GM23338 (cell line): ENCODE measurements around the gene SOX2. TPM values are rescaled to one million over a fixed set of nuclear protein-coding genes. Genes with fewer than 3 reads are reported as not detected.

Experiments used
- ATAC-seq: fragments of 200-7000 bp; cut with Tn5 transposase; 3 replicates; pipeline ENCODE4 v1.9.1; 2020
- DNase-seq: peaks from one replicate; pipeline ENCODE4 v3.0.0-alpha.2; 2015; ENCODE audit warnings: low spot score
- H2AFZ ChIP-seq: fragments of 200-600 bp; sonication (generic); 2 replicates; pipeline ENCODE4 v1.8.0; 2016; ENCODE audit warnings: antibody characterized with exemption, mild to moderate bottlenecking, moderate library complexity
- H3F3A ChIP-seq: fragments of 200-600 bp; sonication (generic); replicated peaks from 2 replicates; pipeline ENCODE4 v1.8.0; 2017; ENCODE audit warnings: antibody characterized with exemption, mixed run types, low read depth
- H3K27ac ChIP-seq: fragments of 200-600 bp; sonication (generic); 2 replicates; pipeline ENCODE4 v1.6.1; 2016; ENCODE audit warnings: low read depth
- H3K27me3 ChIP-seq: fragments of 200-600 bp; sonication (generic); 2 replicates; pipeline ENCODE4 v1.8.0; 2016; ENCODE audit warnings: mild to moderate bottlenecking, mixed run types, moderate library complexity; ENCODE audit not compliant: insufficient read depth
- H3K36me3 ChIP-seq: fragments of 200-600 bp; sonication (generic); 2 replicates; pipeline ENCODE4 v1.8.0; 2016; ENCODE audit warnings: mild to moderate bottlenecking; ENCODE audit not compliant: insufficient read depth
- H3K4me1 ChIP-seq: fragments of 200-600 bp; sonication (generic); 2 replicates; pipeline ENCODE4 v1.8.0; 2016; ENCODE audit warnings: mild to moderate bottlenecking, moderate library complexity; ENCODE audit not compliant: insufficient read depth
- H3K4me2 ChIP-seq: fragments of 200-600 bp; sonication (generic); 2 replicates; pipeline ENCODE4 v1.7.1; 2017; ENCODE audit warnings: mixed run types
- H3K4me3 ChIP-seq: fragments of 200-600 bp; sonication (generic); 2 replicates; pipeline ENCODE4 v1.6.1; 2016; ENCODE audit warnings: mixed run types
- H3K79me2 ChIP-seq: fragments of 200-600 bp; sonication (generic); replicated peaks from 2 replicates; pipeline ENCODE4 v1.8.0; 2017; ENCODE audit warnings: mild to moderate bottlenecking; ENCODE audit not compliant: insufficient read depth
- H3K9me2 ChIP-seq: fragments of 200-600 bp; sonication (generic); 2 replicates; pipeline ENCODE4 v1.8.0; 2017; ENCODE audit not compliant: insufficient read depth
- H4K20me1 ChIP-seq: fragments of 200-600 bp; sonication (generic); replicated peaks from 2 replicates; pipeline ENCODE4 v1.8.0; 2017; ENCODE audit warnings: mild to moderate bottlenecking; ENCODE audit not compliant: insufficient read depth
- H3K27ac Mint-ChIP-seq: 2 replicates; pipeline ENCODE4 v1.8.0; 2020; ENCODE audit warnings: inconsistent platforms, mild to moderate bottlenecking, moderate library complexity, mixed read lengths
- H3K27me3 Mint-ChIP-seq: 3 replicates; pipeline ENCODE4 v1.8.0; 2022; ENCODE audit warnings: low read depth, mild to moderate bottlenecking, moderate library complexity, mixed read lengths, inconsistent platforms; ENCODE audit not compliant: insufficient read depth, poor library complexity
- H3K36me3 Mint-ChIP-seq: 3 replicates; pipeline ENCODE4 v1.8.0; 2021; ENCODE audit warnings: low read depth, mild to moderate bottlenecking, inconsistent platforms, moderate library complexity, mixed read lengths
- H3K4me1 Mint-ChIP-seq: 3 replicates; pipeline ENCODE4 v1.8.0; 2020; ENCODE audit warnings: mild to moderate bottlenecking, inconsistent platforms, mixed read lengths
- H3K4me3 Mint-ChIP-seq: 3 replicates; pipeline ENCODE4 v1.8.0; 2021; ENCODE audit warnings: moderate library complexity, mild to moderate bottlenecking, inconsistent platforms, mixed read lengths
- H3K9me3 Mint-ChIP-seq: 3 replicates; pipeline ENCODE4 v1.8.0; 2020; ENCODE audit warnings: moderate library complexity, mild to moderate bottlenecking, inconsistent platforms, mixed read lengths
- CREB1 ChIP-seq: fragments of 250-450 bp; sonication (Bioruptor Pico); IDR thresholded peaks from 2 replicates; pipeline ENCODE4 v1.5.0; 2020; ENCODE audit warnings: low read depth, mild to moderate bottlenecking, moderate library complexity
- JUNB ChIP-seq: IDR thresholded peaks from one replicate; pipeline ENCODE4 v1.6.1; 2016; ENCODE audit warnings: antibody characterized with exemption; ENCODE audit not compliant: unreplicated experiment
- NANOG ChIP-seq: IDR thresholded peaks from 2 replicates; pipeline ENCODE4 v1.6.1; 2016; ENCODE audit warnings: antibody characterized with exemption, borderline replicate concordance
- POLR2AphosphoS5 ChIP-seq: IDR thresholded peaks from 2 replicates; pipeline ENCODE4 v1.6.1; 2016; ENCODE audit warnings: antibody characterized with exemption, low read depth
- STAT1 ChIP-seq: IDR thresholded peaks from one replicate; pipeline ENCODE4 v1.6.1; 2016; ENCODE audit warnings: antibody characterized with exemption; ENCODE audit not compliant: unreplicated experiment
- ZNF114 ChIP-seq: fragments of 250-450 bp; sonication (Bioruptor Pico); IDR thresholded peaks from 2 replicates; pipeline ENCODE4 v1.5.0; 2020; ENCODE audit warnings: mild to moderate bottlenecking, moderate library complexity
- ZNF331 ChIP-seq: fragments of 250-450 bp; sonication (Bioruptor Pico); IDR thresholded peaks from 2 replicates; pipeline ENCODE4 v1.5.0; 2020; ENCODE audit warnings: low read depth, mild to moderate bottlenecking, moderate library complexity
- polyA plus RNA-seq: library from polyadenylated mRNA; unstranded; fragments of >200 nt; fragmentation: Nextera tagmentation; extraction: Ambion mirVana; gene quantifications from 2 replicates; pipeline ENCODE4 v1.2.1, GENCODE V29; 2016
- total RNA-seq: library from RNA; depleted of rRNA; stranded (reverse); fragments of >200 nt; shearing (Covaris generic); gene quantifications from 2 replicates; pipeline ENCODE4 v1.2.3, GENCODE V29; 2014
- TF ChIP-seq, protein P1 (sequence below): IDR thresholded peaks from one replicate; pipeline ENCODE4 v1.6.1; 2018; ENCODE audit warnings: antibody characterized with exemption; ENCODE audit not compliant: unreplicated experiment
- TF ChIP-seq, protein P2 (sequence below), 2 experiments: fragments of 200-600 bp in 1 of 2; sonication (generic) in 1 of 2; conservative IDR thresholded peaks; 2 replicates each; pipeline versions ENCODE4 v1.5.1 to v1.6.1; 2016 to 2017; ENCODE audit warnings: antibody characterized with exemption in 2 of 2, low read depth in 2 of 2, mild to moderate bottlenecking in 2 of 2, moderate library complexity in 1 of 2
- TF ChIP-seq, protein P3 (sequence below): IDR thresholded peaks from 2 replicates; pipeline ENCODE4 v1.6.1; 2016; ENCODE audit warnings: antibody characterized with exemption

SOX2 gene
- total and polyA plus RNA-seq, 2 experiments from 2014 or later = 105 to 228 TPM

DNA sequence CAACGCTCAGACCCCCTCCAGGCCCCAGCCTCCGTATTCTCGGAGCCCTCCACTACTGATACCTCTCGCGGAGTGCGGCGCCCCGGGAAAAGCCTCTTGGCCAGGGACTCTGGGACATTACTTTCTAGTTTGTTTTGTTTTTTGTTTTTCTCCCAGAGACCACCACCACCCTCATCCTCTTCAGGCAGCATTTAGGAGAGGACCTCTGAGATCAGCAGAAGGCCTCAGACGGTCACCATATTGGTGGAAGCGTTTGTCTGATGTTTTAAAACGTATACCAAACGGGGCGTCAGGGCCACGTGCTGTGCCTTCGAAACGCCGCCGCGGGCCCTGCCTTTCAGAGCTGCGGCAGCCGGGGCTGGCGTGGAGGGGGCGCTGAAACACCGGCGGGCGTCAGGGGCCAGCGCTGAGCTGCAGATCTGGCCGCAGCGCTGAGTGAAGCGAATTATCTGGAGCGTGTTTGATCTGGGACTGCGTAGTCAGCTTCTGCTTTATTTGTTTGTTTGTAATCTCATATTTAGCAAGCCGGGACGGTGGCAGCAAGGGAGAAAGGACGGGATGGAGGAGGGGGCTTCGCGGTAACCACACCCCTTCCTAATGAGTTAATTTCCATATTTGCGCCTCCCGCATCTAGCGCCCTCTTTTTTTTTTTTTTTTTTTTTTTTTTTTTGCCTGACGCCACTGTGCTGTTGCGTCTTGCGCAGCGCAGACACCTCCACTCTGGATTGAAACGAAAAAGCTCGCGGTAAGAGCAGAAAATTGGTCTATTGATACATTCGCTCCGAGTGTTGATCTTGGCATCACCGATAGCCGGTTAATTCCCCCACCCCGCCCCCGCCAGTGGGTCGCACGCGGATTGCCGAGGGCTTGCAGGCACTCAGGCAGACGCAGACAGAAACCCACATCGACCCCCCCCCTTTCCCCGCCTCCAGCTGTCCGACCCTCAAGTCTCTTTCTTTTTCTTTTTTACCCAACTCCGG, 14.9 kb downstream of the SOX2 start:
- ATAC-seq = peak; percentile 46
- H2AFZ ChIP-seq = no peak overlapping the region; the same call in 1 of the 2 replicates
- H3F3A ChIP-seq = peaks cover 8% of the 10 kb centered on the region
- peak overlapping the region; percentile 92 for H3K4me2 ChIP-seq
- H3K27ac Mint-ChIP-seq = no peak overlapping the region; the same call in 1 of the 2 replicates
- H3K4me3 ChIP-seq = peak overlapping the region; percentile 61
- peaks cover 75% of the 10 kb centered on the region for H3K27me3 ChIP-seq
- peaks cover 78% of the 10 kb centered on the region for H3K4me1 ChIP-seq
- H3K36me3 ChIP-seq = no peaks in the 10 kb centered on the region
- TF ChIP-seq CREB1 (CRISPR knock-in tag) (peak; percentile 42; the same call in 1 of the 2 replicates), POLR2AphosphoS5 (peak; percentile 20; the same call in 1 of the 2 replicates), ZNF114 (CRISPR knock-in tag) (no peak)
- TF ChIP-seq, protein P1, sequence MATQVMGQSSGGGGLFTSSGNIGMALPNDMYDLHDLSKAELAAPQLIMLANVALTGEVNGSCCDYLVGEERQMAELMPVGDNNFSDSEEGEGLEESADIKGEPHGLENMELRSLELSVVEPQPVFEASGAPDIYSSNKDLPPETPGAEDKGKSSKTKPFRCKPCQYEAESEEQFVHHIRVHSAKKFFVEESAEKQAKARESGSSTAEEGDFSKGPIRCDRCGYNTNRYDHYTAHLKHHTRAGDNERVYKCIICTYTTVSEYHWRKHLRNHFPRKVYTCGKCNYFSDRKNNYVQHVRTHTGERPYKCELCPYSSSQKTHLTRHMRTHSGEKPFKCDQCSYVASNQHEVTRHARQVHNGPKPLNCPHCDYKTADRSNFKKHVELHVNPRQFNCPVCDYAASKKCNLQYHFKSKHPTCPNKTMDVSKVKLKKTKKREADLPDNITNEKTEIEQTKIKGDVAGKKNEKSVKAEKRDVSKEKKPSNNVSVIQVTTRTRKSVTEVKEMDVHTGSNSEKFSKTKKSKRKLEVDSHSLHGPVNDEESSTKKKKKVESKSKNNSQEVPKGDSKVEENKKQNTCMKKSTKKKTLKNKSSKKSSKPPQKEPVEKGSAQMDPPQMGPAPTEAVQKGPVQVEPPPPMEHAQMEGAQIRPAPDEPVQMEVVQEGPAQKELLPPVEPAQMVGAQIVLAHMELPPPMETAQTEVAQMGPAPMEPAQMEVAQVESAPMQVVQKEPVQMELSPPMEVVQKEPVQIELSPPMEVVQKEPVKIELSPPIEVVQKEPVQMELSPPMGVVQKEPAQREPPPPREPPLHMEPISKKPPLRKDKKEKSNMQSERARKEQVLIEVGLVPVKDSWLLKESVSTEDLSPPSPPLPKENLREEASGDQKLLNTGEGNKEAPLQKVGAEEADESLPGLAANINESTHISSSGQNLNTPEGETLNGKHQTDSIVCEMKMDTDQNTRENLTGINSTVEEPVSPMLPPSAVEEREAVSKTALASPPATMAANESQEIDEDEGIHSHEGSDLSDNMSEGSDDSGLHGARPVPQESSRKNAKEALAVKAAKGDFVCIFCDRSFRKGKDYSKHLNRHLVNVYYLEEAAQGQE = no peak
- TF ChIP-seq, protein P2, sequence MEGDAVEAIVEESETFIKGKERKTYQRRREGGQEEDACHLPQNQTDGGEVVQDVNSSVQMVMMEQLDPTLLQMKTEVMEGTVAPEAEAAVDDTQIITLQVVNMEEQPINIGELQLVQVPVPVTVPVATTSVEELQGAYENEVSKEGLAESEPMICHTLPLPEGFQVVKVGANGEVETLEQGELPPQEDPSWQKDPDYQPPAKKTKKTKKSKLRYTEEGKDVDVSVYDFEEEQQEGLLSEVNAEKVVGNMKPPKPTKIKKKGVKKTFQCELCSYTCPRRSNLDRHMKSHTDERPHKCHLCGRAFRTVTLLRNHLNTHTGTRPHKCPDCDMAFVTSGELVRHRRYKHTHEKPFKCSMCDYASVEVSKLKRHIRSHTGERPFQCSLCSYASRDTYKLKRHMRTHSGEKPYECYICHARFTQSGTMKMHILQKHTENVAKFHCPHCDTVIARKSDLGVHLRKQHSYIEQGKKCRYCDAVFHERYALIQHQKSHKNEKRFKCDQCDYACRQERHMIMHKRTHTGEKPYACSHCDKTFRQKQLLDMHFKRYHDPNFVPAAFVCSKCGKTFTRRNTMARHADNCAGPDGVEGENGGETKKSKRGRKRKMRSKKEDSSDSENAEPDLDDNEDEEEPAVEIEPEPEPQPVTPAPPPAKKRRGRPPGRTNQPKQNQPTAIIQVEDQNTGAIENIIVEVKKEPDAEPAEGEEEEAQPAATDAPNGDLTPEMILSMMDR (conservative IDR thresholded peaks at IDR 0.05; ENCODE audit: low read depth in 2 of 2) = peak; percentile 60 to 65
- peaks cover 3% of the 10 kb centered on the region; the same call in 1 of the 2 replicates for H3K79me2 ChIP-seq
- H3K36me3 Mint-ChIP-seq = peaks cover 5% of the 10 kb centered on the region; the same call in 1 of the 3 replicates
- peaks cover 84% of the 10 kb centered on the region for H3K4me1 Mint-ChIP-seq
- no peaks in the 10 kb centered on the region for H3K9me2 ChIP-seq
- H4K20me1 ChIP-seq = no peaks in the 10 kb centered on the region
- DNase-seq = peak; percentile 89
- H3K9me3 Mint-ChIP-seq = peaks cover 2% of the 10 kb centered on the region; the same call in 1 of the 3 replicates
- H3K4me3 Mint-ChIP-seq = peak overlapping the region; percentile 76
- H3K27me3 Mint-ChIP-seq = peaks cover 67% of the 10 kb centered on the region
- no peak overlapping the region for H3K27ac ChIP-seq

DNA sequence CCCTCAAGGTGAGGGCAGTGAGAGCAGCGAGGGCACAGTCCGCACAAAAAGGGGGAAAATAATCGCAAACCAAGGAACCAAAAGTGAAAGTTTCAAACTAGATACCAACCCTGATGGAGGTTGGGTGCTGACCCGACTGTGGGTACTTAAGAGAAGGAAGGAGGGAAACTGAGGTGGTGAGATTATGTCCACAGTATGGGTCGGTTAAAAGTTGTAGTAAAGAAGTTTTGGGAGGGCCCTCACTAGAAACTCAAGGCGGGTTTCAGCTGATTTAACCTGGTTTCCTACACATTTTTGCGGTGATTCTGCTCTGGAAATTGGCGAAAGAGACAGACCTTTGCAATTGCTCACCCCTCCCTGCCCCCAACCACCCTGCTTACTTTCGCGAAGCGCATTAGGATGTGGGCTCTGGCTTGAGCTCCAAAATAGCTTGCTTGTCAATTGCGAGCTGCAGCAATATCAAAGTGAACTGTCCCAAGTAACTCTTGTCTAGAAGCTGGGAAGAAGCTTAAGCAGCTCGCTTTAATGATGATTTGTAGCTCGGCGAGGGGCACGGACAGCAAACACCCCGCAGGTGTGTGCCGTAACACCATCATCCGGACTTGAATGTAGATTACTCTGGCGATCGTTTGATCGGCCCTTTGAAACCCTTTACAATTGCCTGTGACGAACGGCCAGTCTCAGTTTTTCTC, 15.8 kb downstream of the SOX2 start:
- Mint-ChIP-seq H3K9me3 (peaks cover 2% of the 10 kb centered on the region; the same call in 1 of the 3 replicates), H3K4me3 (peak overlapping the region; percentile 76), H3K4me1 (peaks cover 82% of the 10 kb centered on the region), H3K27me3 (peaks cover 71% of the 10 kb centered on the region), H3K36me3 (0 out of 3 replicates have a peak, but pooled peaks cover 4% of the 10 kb centered on the region), H3K27ac (peak overlapping the region; percentile 24; the same call in 1 of the 2 replicates)
- peaks cover 8% of the 10 kb centered on the region for H3F3A ChIP-seq
- peak; percentile 74 for DNase-seq
- peaks cover 73% of the 10 kb centered on the region for H3K27me3 ChIP-seq
- no peaks in the 10 kb centered on the region for H4K20me1 ChIP-seq
- no peak overlapping the region for H2AFZ ChIP-seq
- H3K27ac ChIP-seq = no peak overlapping the region
- peak overlapping the region; percentile 61 for H3K4me3 ChIP-seq
- H3K4me2 ChIP-seq = peak overlapping the region; percentile 92
- peaks cover 76% of the 10 kb centered on the region for H3K4me1 ChIP-seq
- no peaks in the 10 kb centered on the region for H3K9me2 ChIP-seq
- peak; percentile 1 for ATAC-seq
- H3K36me3 ChIP-seq = no peaks in the 10 kb centered on the region
- no peaks in the 10 kb centered on the region for H3K79me2 ChIP-seq
- no peak for TF ChIP-seq STAT1
- TF ChIP-seq POLR2AphosphoS5 = no peak
- TF ChIP-seq, protein P1 = no peak
- no peak for TF ChIP-seq JUNB
- TF ChIP-seq, protein P3, sequence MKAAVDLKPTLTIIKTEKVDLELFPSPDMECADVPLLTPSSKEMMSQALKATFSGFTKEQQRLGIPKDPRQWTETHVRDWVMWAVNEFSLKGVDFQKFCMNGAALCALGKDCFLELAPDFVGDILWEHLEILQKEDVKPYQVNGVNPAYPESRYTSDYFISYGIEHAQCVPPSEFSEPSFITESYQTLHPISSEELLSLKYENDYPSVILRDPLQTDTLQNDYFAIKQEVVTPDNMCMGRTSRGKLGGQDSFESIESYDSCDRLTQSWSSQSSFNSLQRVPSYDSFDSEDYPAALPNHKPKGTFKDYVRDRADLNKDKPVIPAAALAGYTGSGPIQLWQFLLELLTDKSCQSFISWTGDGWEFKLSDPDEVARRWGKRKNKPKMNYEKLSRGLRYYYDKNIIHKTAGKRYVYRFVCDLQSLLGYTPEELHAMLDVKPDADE = no peak
- TF ChIP-seq ZNF114 (CRISPR knock-in tag) = no peak
- TF ChIP-seq ZNF331 (CRISPR knock-in tag) = no peak
- no peak for TF ChIP-seq NANOG
